ENCODE data around the gene RTN4RL2.

DNA sequence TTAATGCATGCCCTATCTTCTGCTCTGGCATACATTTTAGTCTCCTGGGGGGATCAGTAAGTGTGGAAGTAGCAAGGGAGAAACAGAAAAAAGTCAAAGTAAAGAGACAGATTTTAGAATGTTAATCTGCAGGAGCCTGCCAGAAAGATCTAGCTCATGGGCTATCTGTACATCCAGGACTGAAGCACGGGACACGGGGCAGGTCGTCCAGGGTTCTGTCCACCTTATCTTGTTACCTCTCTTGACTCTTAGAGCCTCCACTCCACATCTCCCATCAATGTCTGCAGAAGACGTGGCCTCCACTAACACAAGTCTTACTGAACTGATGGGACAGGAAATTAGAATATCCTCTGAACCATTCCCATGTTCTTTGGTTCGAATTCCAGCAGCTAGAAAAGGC lies 31.7 kb upstream of the RTN4RL2 start:
- no peak for TF ChIP-seq PAX5 (IDR thresholded peaks at IDR 0.05; ENCODE audit: borderline replicate concordance, low read depth, low read length)
- no peak for TF ChIP-seq CTCF (IDR thresholded peaks at IDR 0.05 in 2 of 3, conservative IDR thresholded peaks at IDR 0.05 in 1 of 3; ENCODE audit: control insufficient read depth in 2 of 3, extremely low read depth in 1 of 3, insufficient read depth in 1 of 3, low read depth in 3 of 3, low read length in 3 of 3)
- TF ChIP-seq EZH2 (IDR thresholded peaks at IDR 0.05; ENCODE audit: borderline replicate concordance, control insufficient read depth, low read depth, low read length): no peak
- no peak for TF ChIP-seq YY1 (IDR thresholded peaks at IDR 0.05; ENCODE audit: low read depth, low read length)
- TF ChIP-seq TARDBP (IDR thresholded peaks at IDR 0.05; ENCODE audit: borderline replicate concordance): no peak

Measured in GM12878 (cell line).